Panc1 (cell line): ENCODE data around the gene LSG1. TPM values are rescaled to one million over a fixed set of nuclear protein-coding genes. Genes with fewer than 3 reads are reported as not detected.

Source experiments
- ATAC-seq: fragments of 200-7000 bp; cut with Tn5 transposase; 2 replicates; pipeline ENCODE4 v1.9.1; 2020; ENCODE audit warnings: mild to moderate bottlenecking, moderate library complexity
- BruUV-seq: library from RNA; stranded (reverse); fragments of 400-500 nt; replicated peaks from 2 replicates; lab custom pipeline; 2021; lab: Mats Ljungman, UMichigan
- CTCF ChIA-PET: fragments of 300-600 bp; sonication (Branson Sonifier 250); formaldehyde crosslinking; loops from one replicate; lab custom pipeline; 2022; ENCODE audit warnings: antibody characterized with exemption; lab: Charles Lee
- POLR2A ChIA-PET: fragments of 300-600 bp; sonication (Branson Sonifier 250); formaldehyde crosslinking; loops from one replicate; lab custom pipeline; 2022; ENCODE audit warnings: antibody characterized with exemption; lab: Charles Lee
- DNase-seq: peaks from one replicate; pipeline ENCODE4 v3.0.0-alpha.2; 2010; ENCODE audit warnings: low read depth, low spot score
- H3K27ac ChIP-seq: 2 replicates; pipeline ENCODE4 v1.5.1; 2011; ENCODE audit warnings: mild to moderate bottlenecking, low read length, inconsistent platforms
- H3K27me3 ChIP-seq: fragments of 200-500 bp; sonication (Bioruptor generic); 2 replicates; pipeline ENCODE4 v1.6.0; 2014; ENCODE audit warnings: low read length, inconsistent platforms; ENCODE audit not compliant: control insufficient read depth, insufficient read depth
- H3K36me3 ChIP-seq: fragments of 200-500 bp; sonication (Bioruptor generic); 2 replicates; pipeline ENCODE4 v1.5.1; 2014; ENCODE audit warnings: inconsistent platforms, mild to moderate bottlenecking, low read length, moderate library complexity; ENCODE audit not compliant: control insufficient read depth, insufficient read depth
- H3K4me1 ChIP-seq: 2 replicates; pipeline ENCODE4 v1.5.1; 2011; ENCODE audit warnings: inconsistent platforms, mild to moderate bottlenecking, low read length, moderate library complexity; ENCODE audit not compliant: control insufficient read depth, insufficient read depth
- H3K4me3 ChIP-seq, 2 experiments: 2 replicates each; pipeline ENCODE4 v1.5.1; 2011 to 2012; ENCODE audit warnings: low read depth in 2 of 2, low read length in 2 of 2, mild to moderate bottlenecking in 2 of 2, inconsistent platforms in 1 of 2, moderate library complexity in 1 of 2
- H3K9me3 ChIP-seq: fragments of 200-500 bp; sonication (Bioruptor generic); 2 replicates; pipeline ENCODE4 v1.5.1; 2014; ENCODE audit warnings: low read depth, mild to moderate bottlenecking, inconsistent platforms, low read length, moderate library complexity; ENCODE audit not compliant: control insufficient read depth, insufficient read depth
- CTCF ChIP-seq: fragments of 450-650 bp; IDR thresholded peaks from 2 replicates; pipeline ENCODE4 v1.5.1; 2017; ENCODE audit warnings: mild to moderate bottlenecking
- POLR2AphosphoS5 ChIP-seq: IDR thresholded peaks from 2 replicates; pipeline ENCODE4 v1.6.1; 2012; ENCODE audit warnings: mild to moderate bottlenecking, low read depth, low read length, moderate library complexity
- REST ChIP-seq, 2 experiments: IDR thresholded peaks; 2 replicates each; pipeline ENCODE4 v1.6.1; 2011 to 2012; ENCODE audit warnings: low read depth in 2 of 2, control low read depth in 1 of 2, low read length in 1 of 2, mild to moderate bottlenecking in 1 of 2, moderate library complexity in 1 of 2; ENCODE audit not compliant: insufficient read depth in 1 of 2
- SIN3A ChIP-seq: IDR thresholded peaks from 2 replicates; pipeline ENCODE4 v1.6.1; 2012; ENCODE audit warnings: low read depth, mild to moderate bottlenecking, low read length, moderate library complexity, borderline replicate concordance; ENCODE audit not compliant: insufficient read depth
- TCF7L2 ChIP-seq: IDR thresholded peaks from 2 replicates; pipeline ENCODE4 v1.6.1; 2011; ENCODE audit warnings: mild to moderate bottlenecking, low read depth, low read length, inconsistent platforms
- in situ Hi-C: cut with HindIII; loops from 2 replicates; pipeline ENCODE4 v1.10.0; 2016; ENCODE audit warnings: low sequenced_read_pairs, low pct_unique_long_range_greater_than_20kb
- intact Hi-C: fragments of 100-400 bp; cut with micrococcal nuclease; formaldehyde crosslinking; loops from one replicate; pipeline ENCODE4 v1.10.0; 2022; ENCODE audit not compliant: unreplicated experiment
- total RNA-seq: library from RNA; stranded (reverse); gene quantifications from one replicate; pipeline ENCODE4 v1.2.1, GENCODE V29; 2021; ENCODE audit not compliant: unreplicated experiment

Gene LSG1
- total RNA-seq, 1 experiment from 2014 or later, result 72.9 TPM

- in situ Hi-C loops, result no loop called here
- intact Hi-C loops, result loop anchor here (5.0 kb wide), 1 partner anchor 82 kb away; no protein-coding TSS in a partner anchor
- ATAC-seq, result no peak
- ChIA-PET CTCF (no interaction called here), POLR2A (no interaction called here)
- no TSS peak for BruUV-seq
- Histone ChIP-seq H3K4me1 (no peaks in the 10 kb centered on the region), H3K9me3 (no peaks in the 10 kb centered on the region), H3K27me3 (no peaks in the 10 kb centered on the region), H3K36me3 (no peaks in the 10 kb centered on the region), H3K27ac (no peak overlapping the region), H3K4me3 (no peak overlapping the region)
- DNase-seq, result no peak
- TF ChIP-seq POLR2AphosphoS5 (no peak), SIN3A (no peak), TCF7L2 (no peak), CTCF (no peak), REST (IDR thresholded peaks at IDR 0.05; ENCODE audit: insufficient read depth in 1 of 2, low read depth in 2 of 2, low read length in 1 of 2) (no peak)
These were observed 33.2 kb upstream of the LSG1 start for GRCh38 chr3:194705227-194705626.

- intact Hi-C loops (no loop called here), in situ Hi-C loops (no loop called here)
- POLR2A ChIA-PET, result no interaction called here
- H3K4me1 ChIP-seq, result no peaks in the 10 kb centered on the region
- BruUV-seq, result no TSS peak
- H3K27ac ChIP-seq, result no peak overlapping the region
- H3K36me3 ChIP-seq, result no peaks in the 10 kb centered on the region
- no peaks in the 10 kb centered on the region for H3K27me3 ChIP-seq
- CTCF ChIA-PET, result interaction anchor here (0.5 kb wide), 1 partner anchor 9 kb away, joined by 5 read pairs; no protein-coding TSS in a partner anchor
- DNase-seq (no peak), ATAC-seq (no peak)
- no peak overlapping the region for H3K4me3 ChIP-seq
- no peak for TF ChIP-seq CTCF
- H3K9me3 ChIP-seq, result peaks cover 4% of the 10 kb centered on the region; the same call in 1 of the 2 replicates
These were observed 30.6 kb upstream of the LSG1 start for GRCh38 chr3:194702545-194702944.
